Activated CD8-positive, alpha-beta T cell treated with anti-CD3 and anti-CD28 coated beads for 36 hours (primary cell): ENCODE results near the gene CTXND2. TPM values are rescaled to one million over a fixed set of nuclear protein-coding genes. Genes with fewer than 3 reads are reported as not detected.
A peak's percentile ranks its signal among the peaks of the same experiment; 100 is the strongest.

Source experiments
- ATAC-seq: fragments of 200-7000 bp; cut with Tn5 transposase; one replicate; pipeline ENCODE4 v1.10.0; 2021; ENCODE audit warnings: mild to moderate bottlenecking, moderate library complexity
- CTCF ChIA-PET: fragments of 350-600 bp; sonication (Branson Sonifier 250); formaldehyde crosslinking; loops from one replicate; lab custom pipeline; 2021; ENCODE audit warnings: antibody characterized with exemption; lab: Charles Lee
- POLR2A ChIA-PET: fragments of 350-600 bp; sonication (Branson Sonifier 250); formaldehyde crosslinking; loops from one replicate; lab custom pipeline; 2021; ENCODE audit warnings: antibody characterized with exemption; lab: Charles Lee
- DNase-seq: peaks from one replicate; pipeline ENCODE4 v3.0.0-alpha.2; 2020
- H3K27ac Mint-ChIP-seq: one replicate; pipeline ENCODE4 v1.8.0; 2021; ENCODE audit warnings: mild to moderate bottlenecking, mixed read lengths
- H3K27me3 Mint-ChIP-seq: one replicate; pipeline ENCODE4 v1.8.0; 2021; ENCODE audit warnings: mixed read lengths
- H3K36me3 Mint-ChIP-seq: one replicate; pipeline ENCODE4 v1.8.0; 2021; ENCODE audit warnings: low read depth, mixed read lengths
- H3K4me1 Mint-ChIP-seq: one replicate; pipeline ENCODE4 v1.8.0; 2021; ENCODE audit warnings: low read depth, mixed read lengths
- H3K4me3 Mint-ChIP-seq: one replicate; pipeline ENCODE4 v1.8.0; 2021; ENCODE audit warnings: mild to moderate bottlenecking, moderate library complexity, mixed read lengths
- H3K9me3 Mint-ChIP-seq: one replicate; pipeline ENCODE4 v1.8.0; 2021; ENCODE audit warnings: mixed read lengths
- intact Hi-C: fragments of 100-400 bp; cut with micrococcal nuclease; formaldehyde crosslinking; loops from one replicate; pipeline ENCODE4 v1.10.0; 2022
- total RNA-seq, 2 experiments: library from RNA; stranded (reverse); gene quantifications; one replicate each; pipeline ENCODE4 v1.2.3, GENCODE V29; 2021
- TF ChIP-seq, protein P1 (sequence below): fragments of 200-600 bp; IDR thresholded peaks from one replicate; pipeline ENCODE4 v1.8.0; 2022; ENCODE audit warnings: antibody characterized with exemption, mild to moderate bottlenecking

CTXND2 gene
- total RNA-seq, 2 experiments from 2014 or later, result not detected

DNA sequence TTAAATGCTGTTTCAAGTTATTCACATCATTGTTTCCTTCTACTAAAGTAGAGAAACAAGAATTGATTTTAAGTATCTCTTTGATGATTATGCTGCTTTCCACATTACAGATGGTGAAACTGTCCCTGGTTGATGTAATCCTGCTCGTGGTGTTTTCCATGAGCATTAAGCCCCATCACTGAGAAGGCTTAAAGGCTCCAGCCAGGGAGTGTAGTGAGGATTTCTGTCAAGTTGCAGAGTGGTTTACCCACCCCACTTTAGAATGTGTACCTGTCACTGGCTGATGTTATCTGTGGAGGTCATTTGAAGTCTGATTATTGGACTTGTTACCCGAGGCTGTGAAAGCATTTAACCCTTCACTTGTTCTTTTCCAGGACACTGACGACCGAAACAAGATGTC is 74.8 kb downstream of the CTXND2 start:
- ATAC-seq, result no peak
- CTCF ChIA-PET, result no interaction called here
- no peak overlapping the region for H3K4me3 Mint-ChIP-seq
- no peaks in the 10 kb centered on the region for H3K9me3 Mint-ChIP-seq
- H3K4me1 Mint-ChIP-seq, result peaks cover 2% of the 10 kb centered on the region
- POLR2A ChIA-PET, result interaction anchor here (1.3 to 1.9 kb wide), 3 partner anchors 10 to 45 kb away, joined by 3 to 10 read pairs (median 3); partner anchors contain the start of gene MINDY1
- no peak for DNase-seq
- H3K27me3 Mint-ChIP-seq, result no peaks in the 10 kb centered on the region
- TF ChIP-seq, protein P1, sequence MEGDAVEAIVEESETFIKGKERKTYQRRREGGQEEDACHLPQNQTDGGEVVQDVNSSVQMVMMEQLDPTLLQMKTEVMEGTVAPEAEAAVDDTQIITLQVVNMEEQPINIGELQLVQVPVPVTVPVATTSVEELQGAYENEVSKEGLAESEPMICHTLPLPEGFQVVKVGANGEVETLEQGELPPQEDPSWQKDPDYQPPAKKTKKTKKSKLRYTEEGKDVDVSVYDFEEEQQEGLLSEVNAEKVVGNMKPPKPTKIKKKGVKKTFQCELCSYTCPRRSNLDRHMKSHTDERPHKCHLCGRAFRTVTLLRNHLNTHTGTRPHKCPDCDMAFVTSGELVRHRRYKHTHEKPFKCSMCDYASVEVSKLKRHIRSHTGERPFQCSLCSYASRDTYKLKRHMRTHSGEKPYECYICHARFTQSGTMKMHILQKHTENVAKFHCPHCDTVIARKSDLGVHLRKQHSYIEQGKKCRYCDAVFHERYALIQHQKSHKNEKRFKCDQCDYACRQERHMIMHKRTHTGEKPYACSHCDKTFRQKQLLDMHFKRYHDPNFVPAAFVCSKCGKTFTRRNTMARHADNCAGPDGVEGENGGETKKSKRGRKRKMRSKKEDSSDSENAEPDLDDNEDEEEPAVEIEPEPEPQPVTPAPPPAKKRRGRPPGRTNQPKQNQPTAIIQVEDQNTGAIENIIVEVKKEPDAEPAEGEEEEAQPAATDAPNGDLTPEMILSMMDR, result no peak
- peaks cover 71% of the 10 kb centered on the region for H3K36me3 Mint-ChIP-seq
- intact Hi-C loops, result no loop called here
- H3K27ac Mint-ChIP-seq, result peak overlapping the region; percentile 64

Other genes starting within 250 kb of the CTXND2 start
- gene GOLPH3L, start 190.0 kb upstream of the CTXND2 start, total RNA-seq, result 10 to 100 TPM; 15.8 to 16.9 TPM
- not detected for gene HORMAD1, start 166.2 kb upstream of the CTXND2 start, total RNA-seq
- 10 to 100 TPM; 36.7 to 38.4 TPM for gene CTSS, start 121.4 kb upstream of the CTXND2 start, total RNA-seq
- gene CTSK, start 78.9 kb upstream of the CTXND2 start, total RNA-seq, result 1 to 10 TPM; 2.9 to 3.6 TPM
- gene ARNT, start 10.5 kb upstream of the CTXND2 start, total RNA-seq, result 10 to 100 TPM; 42.3 to 43.0 TPM
- gene SETDB1, start 39.2 kb downstream of the CTXND2 start, total RNA-seq, result 10 to 100 TPM; 45.1 to 52.3 TPM
- gene CERS2, start 87.7 kb downstream of the CTXND2 start, total RNA-seq, result 100 to 1,000 TPM; 129 to 132 TPM
- under 1 TPM in 1 of 2 experiments, not detected in 1; 0.25 TPM for gene ANXA9, start 95.2 kb downstream of the CTXND2 start, total RNA-seq
- gene MINDY1, start 119.8 kb downstream of the CTXND2 start, total RNA-seq, result 10 to 100 TPM; 10.4 TPM
- gene PRUNE1, start 121.3 kb downstream of the CTXND2 start, total RNA-seq, result 10 to 100 TPM; 12.4 to 15.7 TPM
- 1 to 10 TPM in 1 of 2 experiments, under 1 TPM in 1; 0.54 to 1.4 TPM for gene BNIPL, start 149.4 kb downstream of the CTXND2 start, total RNA-seq
- 1 to 10 TPM; 1.4 to 1.9 TPM for gene C1orf56, start 160.6 kb downstream of the CTXND2 start, total RNA-seq
- 10 to 100 TPM; 86.5 to 92.8 TPM for gene CDC42SE1, start 172.5 kb downstream of the CTXND2 start, total RNA-seq
- 1 to 10 TPM; 4.2 to 4.8 TPM for gene MLLT11, start 173.3 kb downstream of the CTXND2 start, total RNA-seq
- gene GABPB2, start 183.6 kb downstream of the CTXND2 start, total RNA-seq, result 10 to 100 TPM; 17.5 to 19.3 TPM